Smooth muscle cell (in vitro differentiated cells): ENCODE measurements around the gene PIK3R5. TPM values are rescaled to one million over a fixed set of nuclear protein-coding genes. Genes with fewer than 3 reads are reported as not detected.

Experiments used
- DNase-seq: peaks from one replicate; lab custom pipeline; 2025; ENCODE audit not compliant: unreplicated experiment; lab: John Stamatoyannopoulos, UW
- H2AFZ ChIP-seq: fragments of 200-600 bp; sonication (generic); 2 replicates; pipeline ENCODE4 v1.6.0; 2016; ENCODE audit warnings: antibody characterized with exemption, low read depth, mild to moderate bottlenecking
- H3F3A ChIP-seq: fragments of 200-600 bp; sonication (generic); 2 replicates; pipeline ENCODE4 v1.6.0; 2017; ENCODE audit warnings: antibody characterized with exemption, low read depth
- H3K27ac ChIP-seq: fragments of 200-600 bp; sonication (generic); 2 replicates; pipeline ENCODE4 v1.5.1; 2016; ENCODE audit warnings: low read depth, mild to moderate bottlenecking
- H3K27me3 ChIP-seq: fragments of 200-600 bp; sonication (generic); 2 replicates; pipeline ENCODE4 v1.6.1; 2016; ENCODE audit warnings: low read depth, mild to moderate bottlenecking
- H3K36me3 ChIP-seq: fragments of 200-600 bp; sonication (generic); 2 replicates; pipeline ENCODE4 v1.5.1; 2016; ENCODE audit warnings: low read depth
- H3K4me1 ChIP-seq: fragments of 200-600 bp; sonication (generic); 2 replicates; pipeline ENCODE4 v1.5.1; 2016; ENCODE audit warnings: low read depth
- H3K4me2 ChIP-seq: fragments of 200-600 bp; sonication (generic); 2 replicates; pipeline ENCODE4 v1.6.0; 2016; ENCODE audit warnings: mild to moderate bottlenecking
- H3K4me3 ChIP-seq: fragments of 200-600 bp; sonication (generic); 2 replicates; pipeline ENCODE4 v1.5.1; 2016; ENCODE audit warnings: mild to moderate bottlenecking
- H3K79me2 ChIP-seq: fragments of 200-600 bp; sonication (generic); 2 replicates; pipeline ENCODE4 v1.6.0; 2016; ENCODE audit warnings: low read depth, mild to moderate bottlenecking
- H3K9ac ChIP-seq: fragments of 200-600 bp; sonication (generic); 2 replicates; pipeline ENCODE4 v1.6.0; 2016; ENCODE audit warnings: low read depth
- H3K9me3 ChIP-seq: fragments of 200-600 bp; sonication (generic); replicated peaks from 2 replicates; pipeline ENCODE4 v1.5.1; 2016; ENCODE audit warnings: low read depth
- H4K20me1 ChIP-seq: fragments of 200-600 bp; sonication (generic); 2 replicates; pipeline ENCODE4 v1.6.0; 2016; ENCODE audit warnings: low read depth
- WGBS: methylation state at CpG from one replicate; pipeline ENCODE4 v1.1.7; 2016; ENCODE audit warnings: low lambda C conversion rate; 5-methylcytosine and 5-hydroxymethylcytosine counted together
- polyA plus RNA-seq: library from polyadenylated mRNA; unstranded; fragments of >200 nt; fragmentation: Nextera tagmentation; extraction: Ambion mirVana; gene quantifications from 2 replicates; pipeline ENCODE4 v1.2.1, GENCODE V29; 2016
- total RNA-seq: library from RNA; depleted of rRNA; stranded (reverse); fragments of >200 nt; gene quantifications from 2 replicates; pipeline ENCODE4 v1.2.3, GENCODE V29; 2014
- TF ChIP-seq, protein P1 (sequence below): fragments of 200-600 bp; sonication (generic); IDR thresholded peaks from 2 replicates; pipeline ENCODE4 v1.5.1; 2017; ENCODE audit warnings: borderline replicate concordance, mild to moderate bottlenecking, antibody characterized with exemption; ENCODE audit not compliant: insufficient read depth, poor library complexity, severe bottlenecking

The PIK3R5 gene
- total and polyA plus RNA-seq, 2 experiments from 2014 or later = not detected

- H3K79me2 ChIP-seq = no peaks in the 10 kb centered on the region
- no peaks in the 10 kb centered on the region for H3K36me3 ChIP-seq
- H4K20me1 ChIP-seq = no peaks in the 10 kb centered on the region
- H3K4me1 ChIP-seq = peaks cover 8% of the 10 kb centered on the region
- 90% methylated on average over 2 of the region's 2 CpGs for WGBS
- H3K9me3 ChIP-seq = no peaks in the 10 kb centered on the region
- no peak overlapping the region for H3K4me3 ChIP-seq
- TF ChIP-seq, protein P1, sequence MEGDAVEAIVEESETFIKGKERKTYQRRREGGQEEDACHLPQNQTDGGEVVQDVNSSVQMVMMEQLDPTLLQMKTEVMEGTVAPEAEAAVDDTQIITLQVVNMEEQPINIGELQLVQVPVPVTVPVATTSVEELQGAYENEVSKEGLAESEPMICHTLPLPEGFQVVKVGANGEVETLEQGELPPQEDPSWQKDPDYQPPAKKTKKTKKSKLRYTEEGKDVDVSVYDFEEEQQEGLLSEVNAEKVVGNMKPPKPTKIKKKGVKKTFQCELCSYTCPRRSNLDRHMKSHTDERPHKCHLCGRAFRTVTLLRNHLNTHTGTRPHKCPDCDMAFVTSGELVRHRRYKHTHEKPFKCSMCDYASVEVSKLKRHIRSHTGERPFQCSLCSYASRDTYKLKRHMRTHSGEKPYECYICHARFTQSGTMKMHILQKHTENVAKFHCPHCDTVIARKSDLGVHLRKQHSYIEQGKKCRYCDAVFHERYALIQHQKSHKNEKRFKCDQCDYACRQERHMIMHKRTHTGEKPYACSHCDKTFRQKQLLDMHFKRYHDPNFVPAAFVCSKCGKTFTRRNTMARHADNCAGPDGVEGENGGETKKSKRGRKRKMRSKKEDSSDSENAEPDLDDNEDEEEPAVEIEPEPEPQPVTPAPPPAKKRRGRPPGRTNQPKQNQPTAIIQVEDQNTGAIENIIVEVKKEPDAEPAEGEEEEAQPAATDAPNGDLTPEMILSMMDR = no peak
- H3K4me2 ChIP-seq = no peak overlapping the region
- no peak overlapping the region for H3K9ac ChIP-seq
- no peak overlapping the region for H3K27ac ChIP-seq
- DNase-seq = no peak
- H3K27me3 ChIP-seq = peaks cover 5% of the 10 kb centered on the region
- no peaks in the 10 kb centered on the region for H3F3A ChIP-seq
- H2AFZ ChIP-seq = no peak overlapping the region
Observed at GRCh38 chr17:8898126-8898525, 67.4 kb downstream of the PIK3R5 start.

DNA sequence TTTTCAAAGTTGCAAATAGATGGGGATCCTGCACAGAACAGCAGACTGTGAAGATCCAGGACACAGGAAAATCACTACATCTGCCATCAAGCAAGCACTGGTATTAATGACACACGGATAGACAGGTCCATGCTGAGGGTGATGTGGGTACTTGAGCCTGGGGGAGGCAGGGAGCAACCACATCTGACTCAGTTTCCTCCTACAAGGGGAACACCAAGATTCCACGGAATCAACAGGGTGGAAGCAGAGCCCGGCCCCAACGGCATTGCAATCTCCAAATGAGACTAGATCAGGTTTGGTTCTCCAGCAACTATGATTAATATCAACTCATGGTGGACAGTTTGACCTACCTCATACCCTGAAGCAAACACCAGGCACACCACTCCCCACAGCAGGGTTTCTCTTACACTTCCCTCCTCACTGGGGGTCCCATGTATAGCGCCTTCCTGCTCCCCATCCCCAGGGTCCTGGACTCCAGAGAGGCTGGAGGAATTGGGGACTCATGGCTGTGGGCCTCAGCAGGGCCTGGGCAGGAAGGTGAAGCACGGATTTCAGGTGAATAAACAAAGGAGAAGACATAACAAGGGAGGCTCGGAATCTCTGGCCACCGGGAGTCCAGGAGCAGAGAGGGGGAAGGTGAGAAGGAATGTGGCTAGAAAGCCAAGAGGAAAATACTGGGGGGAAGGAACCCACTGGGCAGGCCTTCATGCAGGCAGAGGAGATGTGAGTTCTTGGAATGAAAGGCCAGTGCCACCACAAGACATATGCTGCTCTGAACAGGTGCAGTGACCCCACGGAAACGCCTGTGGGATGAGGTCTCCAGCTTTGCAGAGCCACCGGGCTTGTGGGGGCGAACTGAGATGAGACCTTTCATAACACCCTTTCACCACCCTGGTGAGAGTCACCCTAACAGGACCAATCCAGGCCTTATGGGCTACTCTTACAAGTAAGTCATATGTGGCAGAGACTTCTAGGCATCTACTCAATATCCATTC, 68.6 kb downstream of the PIK3R5 start:
- Histone ChIP-seq H3K4me2 (no peak overlapping the region), H3K4me1 (peaks cover 8% of the 10 kb centered on the region), H2AFZ (no peak overlapping the region), H3K36me3 (no peaks in the 10 kb centered on the region), H3K4me3 (no peak overlapping the region), H4K20me1 (no peaks in the 10 kb centered on the region), H3K9me3 (no peaks in the 10 kb centered on the region), H3F3A (no peaks in the 10 kb centered on the region), H3K79me2 (no peaks in the 10 kb centered on the region), H3K27me3 (peaks cover 5% of the 10 kb centered on the region), H3K9ac (no peak overlapping the region), H3K27ac (no peak overlapping the region)
- TF ChIP-seq, protein P1 = no peak
- no peak for DNase-seq
- WGBS = 83% methylated on average over 12 of the region's 12 CpGs

- H3K4me1 ChIP-seq = peaks cover 8% of the 10 kb centered on the region
- WGBS = 85% methylated on average over 3 of the region's 3 CpGs
- no peak overlapping the region for H3K4me3 ChIP-seq
- no peaks in the 10 kb centered on the region for H3K9me3 ChIP-seq
- H3K27ac ChIP-seq = no peak overlapping the region
- peaks cover 5% of the 10 kb centered on the region for H3K27me3 ChIP-seq
- no peak overlapping the region for H3K9ac ChIP-seq
- no peaks in the 10 kb centered on the region for H3K36me3 ChIP-seq
- no peaks in the 10 kb centered on the region for H4K20me1 ChIP-seq
- no peak overlapping the region for H2AFZ ChIP-seq
- H3F3A ChIP-seq = no peaks in the 10 kb centered on the region
- no peaks in the 10 kb centered on the region for H3K79me2 ChIP-seq
- TF ChIP-seq, protein P1 = no peak
- no peak for DNase-seq
- no peak overlapping the region for H3K4me2 ChIP-seq
Observed at GRCh38 chr17:8896087-8896486, 69.4 kb downstream of the PIK3R5 start.
